RWPE2 (cell line): ENCODE results near the gene AIRE.

Experiments
- ATAC-seq: fragments of 200-7000 bp; cut with Tn5 transposase; 3 replicates; pipeline ENCODE4 v1.9.1; 2021; ENCODE audit warnings: low read depth
- DNase-seq: peaks from one replicate; pipeline ENCODE4 v3.0.0-alpha.2; 2020; ENCODE audit warnings: low spot score
- H3K27ac ChIP-seq: fragments of 450-650 bp; 2 replicates; pipeline ENCODE4 v1.5.1; 2017; ENCODE audit warnings: mild to moderate bottlenecking; ENCODE audit not compliant: poor library complexity, severe bottlenecking
- H3K27me3 ChIP-seq: fragments of 250-450 bp; sonication (Bioruptor Pico); 2 replicates; pipeline ENCODE4 v1.5.1; 2021; ENCODE audit warnings: mild to moderate bottlenecking, moderate library complexity; ENCODE audit not compliant: insufficient read depth, poor library complexity, severe bottlenecking
- H3K36me3 ChIP-seq: fragments of 250-450 bp; sonication (Bioruptor Pico); 2 replicates; pipeline ENCODE4 v1.5.1; 2020; ENCODE audit warnings: low read depth, mild to moderate bottlenecking, moderate library complexity
- H3K4me1 ChIP-seq: fragments of 250-450 bp; sonication (Bioruptor Pico); 2 replicates; pipeline ENCODE4 v1.5.1; 2021; ENCODE audit warnings: mild to moderate bottlenecking, moderate library complexity; ENCODE audit not compliant: insufficient read depth, poor library complexity, severe bottlenecking
- H3K4me3 ChIP-seq: fragments of 250-450 bp; sonication (Bioruptor Pico); 2 replicates; pipeline ENCODE4 v1.5.1; 2021; ENCODE audit warnings: mild to moderate bottlenecking, moderate library complexity; ENCODE audit not compliant: severe bottlenecking
- H3K9me3 ChIP-seq: fragments of 250-450 bp; sonication (Bioruptor Pico); 2 replicates; pipeline ENCODE4 v1.5.1; 2021; ENCODE audit warnings: mild to moderate bottlenecking, moderate library complexity; ENCODE audit not compliant: severe bottlenecking
- TF ChIP-seq, protein P1 (sequence below): fragments of 450-650 bp; IDR thresholded peaks from one replicate; pipeline ENCODE4 v1.5.1; 2017; ENCODE audit warnings: mild to moderate bottlenecking, moderate library complexity; ENCODE audit not compliant: poor library complexity, severe bottlenecking

AIRE gene

DNA sequence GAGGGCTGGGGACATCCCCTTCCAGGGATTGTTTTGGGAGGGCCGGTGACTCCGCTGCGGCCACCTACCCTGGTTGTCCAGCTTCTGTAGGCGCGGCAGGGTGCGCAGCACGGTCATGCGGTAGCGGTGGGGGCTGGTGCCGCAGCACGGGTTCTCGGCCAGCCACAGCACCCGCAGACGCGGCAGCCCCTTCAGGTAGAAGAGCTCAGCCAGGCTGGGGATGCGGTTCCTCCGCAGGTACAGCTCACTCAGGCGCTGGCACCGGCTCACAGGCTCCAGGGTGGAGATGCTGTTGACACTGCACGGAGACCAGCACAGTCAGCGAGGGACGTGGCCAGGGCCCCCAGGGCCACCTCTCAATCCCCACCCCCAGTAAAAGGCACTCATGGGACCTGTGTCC is 47.3 kb downstream of the AIRE start:
- DNase-seq (no peak), ATAC-seq (no peak)
- no peak overlapping the region for H3K4me3 ChIP-seq
- H3K27ac ChIP-seq: no peak overlapping the region
- H3K4me1 ChIP-seq: no peaks in the 10 kb centered on the region
- TF ChIP-seq, protein P1, sequence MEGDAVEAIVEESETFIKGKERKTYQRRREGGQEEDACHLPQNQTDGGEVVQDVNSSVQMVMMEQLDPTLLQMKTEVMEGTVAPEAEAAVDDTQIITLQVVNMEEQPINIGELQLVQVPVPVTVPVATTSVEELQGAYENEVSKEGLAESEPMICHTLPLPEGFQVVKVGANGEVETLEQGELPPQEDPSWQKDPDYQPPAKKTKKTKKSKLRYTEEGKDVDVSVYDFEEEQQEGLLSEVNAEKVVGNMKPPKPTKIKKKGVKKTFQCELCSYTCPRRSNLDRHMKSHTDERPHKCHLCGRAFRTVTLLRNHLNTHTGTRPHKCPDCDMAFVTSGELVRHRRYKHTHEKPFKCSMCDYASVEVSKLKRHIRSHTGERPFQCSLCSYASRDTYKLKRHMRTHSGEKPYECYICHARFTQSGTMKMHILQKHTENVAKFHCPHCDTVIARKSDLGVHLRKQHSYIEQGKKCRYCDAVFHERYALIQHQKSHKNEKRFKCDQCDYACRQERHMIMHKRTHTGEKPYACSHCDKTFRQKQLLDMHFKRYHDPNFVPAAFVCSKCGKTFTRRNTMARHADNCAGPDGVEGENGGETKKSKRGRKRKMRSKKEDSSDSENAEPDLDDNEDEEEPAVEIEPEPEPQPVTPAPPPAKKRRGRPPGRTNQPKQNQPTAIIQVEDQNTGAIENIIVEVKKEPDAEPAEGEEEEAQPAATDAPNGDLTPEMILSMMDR: no peak
- no peaks in the 10 kb centered on the region for H3K27me3 ChIP-seq
- no peaks in the 10 kb centered on the region for H3K9me3 ChIP-seq
- no peaks in the 10 kb centered on the region for H3K36me3 ChIP-seq

DNA sequence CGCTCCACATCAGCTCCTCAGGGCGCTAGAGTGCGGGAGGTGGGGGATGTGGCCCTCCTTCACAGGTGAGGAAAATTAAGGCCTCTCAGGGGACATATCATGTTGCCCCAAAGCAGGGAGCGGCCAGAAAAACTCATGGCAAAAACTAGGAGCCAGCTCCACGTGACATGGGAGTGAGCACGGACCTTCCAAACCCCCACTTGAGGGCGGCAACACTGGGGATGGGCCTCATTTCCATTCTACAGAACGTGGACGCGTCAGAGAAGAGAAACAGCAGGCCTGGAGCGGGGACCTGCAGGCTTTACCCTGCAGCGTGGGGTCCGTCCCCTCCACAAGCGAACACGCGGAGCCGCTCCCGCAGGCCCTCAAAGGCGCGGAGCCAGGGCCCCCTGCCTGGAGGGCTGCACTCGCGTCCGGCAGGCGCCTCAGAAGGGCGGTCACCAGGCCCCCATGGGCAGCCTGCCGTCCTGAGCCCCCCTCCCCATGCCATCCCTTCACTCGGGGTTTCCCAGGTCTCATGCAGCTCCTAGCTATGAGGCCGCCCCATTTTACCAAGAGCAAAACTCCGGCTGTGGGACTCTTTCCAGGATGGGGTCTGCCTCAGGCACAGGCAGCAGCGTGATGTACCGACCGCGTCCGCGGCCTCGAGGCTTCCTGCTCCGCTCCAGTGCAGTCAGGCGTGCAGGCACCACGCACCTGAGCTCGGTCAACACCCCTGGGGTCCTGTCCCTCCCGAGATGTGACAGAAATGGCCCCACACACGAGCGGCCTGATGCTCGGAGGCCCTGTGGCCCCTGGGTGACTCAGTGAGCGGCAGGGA is 48.0 kb downstream of the AIRE start:
- ATAC-seq (no peak), DNase-seq (no peak)
- Histone ChIP-seq H3K4me3 (no peak overlapping the region), H3K36me3 (no peaks in the 10 kb centered on the region), H3K9me3 (no peaks in the 10 kb centered on the region), H3K4me1 (no peaks in the 10 kb centered on the region), H3K27me3 (no peaks in the 10 kb centered on the region), H3K27ac (no peak overlapping the region)
- TF ChIP-seq, protein P1: no peak

DNA sequence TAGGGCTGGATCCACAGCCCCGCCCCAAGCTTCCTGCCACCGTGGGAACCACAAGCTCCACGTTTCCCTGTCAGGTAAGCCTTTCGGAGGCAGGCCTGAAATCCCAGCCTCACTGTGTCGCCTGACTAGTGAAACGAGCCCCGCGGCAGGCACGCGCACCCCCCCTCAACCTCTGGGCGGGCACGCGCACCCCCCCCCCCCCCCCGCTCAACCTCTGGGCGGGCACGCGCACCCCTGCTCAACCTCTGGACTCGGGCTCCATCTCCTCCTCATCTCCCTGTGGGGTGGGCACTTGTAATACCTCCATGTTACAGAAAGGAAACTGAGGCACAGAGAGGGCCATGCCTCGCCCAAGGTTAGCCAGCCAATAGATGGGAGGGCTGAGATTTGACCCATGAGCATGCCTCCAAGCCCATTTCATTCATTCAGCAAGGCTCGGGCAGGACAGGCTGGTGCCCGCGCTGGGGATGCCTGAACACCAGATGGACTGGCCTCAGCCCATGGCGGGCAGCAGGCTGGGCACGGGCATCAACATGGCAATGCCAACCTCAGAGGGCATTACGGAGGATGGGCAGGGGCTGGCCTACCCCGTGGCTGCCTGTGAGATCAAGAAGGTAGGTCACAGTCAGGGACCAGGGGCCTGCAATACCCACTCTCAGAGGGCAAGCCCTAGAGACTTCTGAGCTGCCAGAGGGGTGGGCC is 48.8 kb downstream of the AIRE start:
- DNase-seq (no peak), ATAC-seq (no peak)
- TF ChIP-seq, protein P1: no peak
- H3K4me1 ChIP-seq: no peaks in the 10 kb centered on the region
- no peak overlapping the region for H3K27ac ChIP-seq
- H3K27me3 ChIP-seq: no peaks in the 10 kb centered on the region
- H3K9me3 ChIP-seq: no peaks in the 10 kb centered on the region
- H3K4me3 ChIP-seq: no peak overlapping the region
- no peaks in the 10 kb centered on the region for H3K36me3 ChIP-seq

DNA sequence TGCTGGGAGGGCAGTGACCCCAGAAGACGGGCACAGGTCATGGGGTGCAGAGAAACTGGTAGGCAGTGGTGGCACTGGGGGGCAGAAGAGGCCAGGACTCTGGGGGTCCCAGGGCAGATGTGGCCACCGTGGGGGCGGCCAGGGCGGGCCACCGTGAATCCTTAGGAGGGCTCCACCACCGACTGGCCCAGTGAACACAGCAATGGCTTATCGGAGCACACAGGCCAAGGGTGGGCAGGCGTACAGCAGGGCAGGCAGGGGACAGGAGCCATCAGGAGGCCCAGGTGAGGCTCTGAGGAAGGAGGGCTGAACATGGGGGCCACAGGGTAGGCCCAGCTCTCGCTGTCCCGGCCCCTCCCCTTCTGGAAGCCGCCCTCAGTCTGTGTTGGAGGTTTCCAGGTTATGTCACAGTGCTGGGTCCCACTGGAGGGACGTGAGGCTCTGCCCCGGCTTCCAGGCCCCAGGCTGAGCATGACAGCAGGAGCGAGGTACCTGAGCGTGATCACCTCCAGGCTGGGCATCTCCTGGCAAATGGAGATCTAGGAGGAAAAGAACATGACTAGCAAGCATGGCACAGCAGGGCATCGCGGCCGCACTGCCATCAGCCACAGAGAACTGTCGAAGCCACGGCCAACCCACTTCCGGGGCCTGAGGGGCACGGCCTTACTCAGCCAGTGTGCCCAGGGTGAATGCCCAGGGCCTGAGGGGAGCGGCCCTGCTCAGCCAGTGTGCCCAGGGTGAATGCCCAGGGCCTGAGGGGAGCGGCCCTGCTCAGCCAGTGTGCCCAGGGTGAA is 49.8 kb downstream of the AIRE start:
- DNase-seq (no peak), ATAC-seq (no peak)
- H3K27me3 ChIP-seq: no peaks in the 10 kb centered on the region
- H3K4me1 ChIP-seq: no peaks in the 10 kb centered on the region
- no peaks in the 10 kb centered on the region for H3K9me3 ChIP-seq
- TF ChIP-seq, protein P1: no peak
- no peak overlapping the region for H3K27ac ChIP-seq
- no peaks in the 10 kb centered on the region for H3K36me3 ChIP-seq
- no peak overlapping the region for H3K4me3 ChIP-seq
